Ascending aorta (tissue), 2 donors: ENCODE measurements around the gene ECI1. TPM values are rescaled to one million over a fixed set of nuclear protein-coding genes. Genes with fewer than 3 reads are reported as not detected.

Source experiments
- DNase-seq, 2 donors: peaks; one replicate each; pipeline ENCODE4 v3.0.0-alpha.2; 2019; ENCODE audit warnings: low spot score in 2 of 2
- H3K27ac ChIP-seq, 2 donors: fragments of 200-600 bp; sonication (generic); one replicate each; pipeline ENCODE4 v1.5.1; 2016 to 2017; ENCODE audit warnings: mild to moderate bottlenecking in 1 of 2
- H3K27me3 ChIP-seq: fragments of 200-600 bp; sonication (generic); one replicate; pipeline ENCODE4 v1.5.1; 2017
- H3K36me3 ChIP-seq, 2 donors: fragments of 200-600 bp; sonication (generic); one replicate each; pipeline ENCODE4 v1.5.1; 2016
- H3K4me1 ChIP-seq, 2 donors: fragments of 200-600 bp; sonication (generic); one replicate each; pipeline ENCODE4 v1.5.1; 2016 to 2017; ENCODE audit warnings: mild to moderate bottlenecking in 1 of 2
- H3K4me3 ChIP-seq, 2 donors: fragments of 200-600 bp; sonication (generic); one replicate each; pipeline ENCODE4 v1.5.1; 2016 to 2017; ENCODE audit warnings: mild to moderate bottlenecking in 1 of 2
- H3K9me3 ChIP-seq, 2 donors: fragments of 200-600 bp; sonication (generic); one replicate each; pipeline ENCODE4 v1.5.1; 2016
- CTCF ChIP-seq, 3 experiments: fragments of 200-600 bp in 2 of 3; fragments of 450-650 bp in 1 of 3; sonication (generic) in 2 of 3; IDR thresholded peaks; one replicate each; pipeline ENCODE4 v1.5.1; 2016 to 2019; ENCODE audit warnings: antibody characterized with exemption in 3 of 3, mild to moderate bottlenecking in 1 of 3, moderate library complexity in 1 of 3
- intact Hi-C: fragments of 100-400 bp; cut with DNase I; formaldehyde crosslinking; loops from one replicate; pipeline ENCODE4 v1.15.1; 2023
- total RNA-seq: library from RNA; depleted of rRNA; stranded (reverse); fragments of >200 nt; gene quantifications from one replicate; pipeline ENCODE4 v1.1.0, GENCODE V29; 2016

ECI1 gene
- total RNA-seq, 1 donor from 2014 or later, result 10.9 TPM

GRCh38 chr16:2296661-2297505 is 45.5 kb upstream of the ECI1 start:
- H3K4me3 ChIP-seq, result no peak overlapping the region
- H3K27ac ChIP-seq, result no peak overlapping the region
- DNase-seq, result no peak
- peak in 1 of 3 experiments; percentile 12 for TF ChIP-seq CTCF (IDR thresholded peaks at IDR 0.05)
- no peaks in the 10 kb centered on the region for H3K9me3 ChIP-seq
- H3K4me1 ChIP-seq, result no peaks in the 10 kb centered on the region
- H3K36me3 ChIP-seq, result peaks cover 30 to 40% of the 10 kb centered on the region in 2 donors
- H3K27me3 ChIP-seq, result no peaks in the 10 kb centered on the region
- intact Hi-C loops, result no loop called here

- intact Hi-C loops, result no loop called here
- H3K36me3 ChIP-seq, result peaks cover 40 to 57% of the 10 kb centered on the region in 2 donors
- no peak for DNase-seq
- H3K27ac ChIP-seq, result no peak overlapping the region
- no peak for TF ChIP-seq CTCF (IDR thresholded peaks at IDR 0.05)
- H3K4me1 ChIP-seq, result no peaks in the 10 kb centered on the region
- no peaks in the 10 kb centered on the region for H3K9me3 ChIP-seq
- no peaks in the 10 kb centered on the region for H3K27me3 ChIP-seq
- no peak overlapping the region for H3K4me3 ChIP-seq
Measured at GRCh38 chr16:2295056-2295798, 43.8 kb upstream of the ECI1 start.

GRCh38 chr16:2292221-2292620 is 40.8 kb upstream of the ECI1 start:
- no peak for TF ChIP-seq CTCF (IDR thresholded peaks at IDR 0.05)
- intact Hi-C loops, result no loop called here
- H3K27ac ChIP-seq, result no peak overlapping the region

GRCh38 chr16:2289282-2289681 is 37.9 kb upstream of the ECI1 start:
- no peak for TF ChIP-seq CTCF (IDR thresholded peaks at IDR 0.05)
- no peaks in the 10 kb centered on the region for H3K4me1 ChIP-seq
- no peak for DNase-seq
- no peak overlapping the region for H3K27ac ChIP-seq
- H3K9me3 ChIP-seq, result no peaks in the 10 kb centered on the region
- H3K36me3 ChIP-seq, result peaks cover 32 to 67% of the 10 kb centered on the region in 2 donors
- intact Hi-C loops, result no loop called here
- H3K4me3 ChIP-seq, result no peak overlapping the region
- H3K27me3 ChIP-seq, result no peaks in the 10 kb centered on the region

More at GRCh38 chr16:2292221-2292620, 40.8 kb upstream of the ECI1 start:
- H3K4me1 ChIP-seq, result no peaks in the 10 kb centered on the region
- no peak overlapping the region for H3K4me3 ChIP-seq
- H3K36me3 ChIP-seq, result peaks cover 41 to 62% of the 10 kb centered on the region in 2 donors
- H3K27me3 ChIP-seq, result no peaks in the 10 kb centered on the region
- H3K9me3 ChIP-seq, result no peaks in the 10 kb centered on the region
- DNase-seq, result no peak

GRCh38 chr16:2288726-2289125 is 37.3 kb upstream of the ECI1 start:
- DNase-seq, result no peak
- TF ChIP-seq CTCF (IDR thresholded peaks at IDR 0.05), result no peak
- Histone ChIP-seq H3K36me3 (peaks cover 37 to 73% of the 10 kb centered on the region in 2 donors), H3K4me3 (no peak overlapping the region), H3K9me3 (no peaks in the 10 kb centered on the region), H3K4me1 (no peaks in the 10 kb centered on the region), H3K27ac (no peak overlapping the region), H3K27me3 (no peaks in the 10 kb centered on the region)
- intact Hi-C loops, result no loop called here
